Left lobe of liver (tissue), 2 donors: ENCODE data around the gene CHKB. TPM values are rescaled to one million over a fixed set of nuclear protein-coding genes. Genes with fewer than 3 reads are reported as not detected.

ENCODE experiments used
- ATAC-seq: fragments of 200-7000 bp; cut with Tn5 transposase; one replicate; pipeline ENCODE4 v1.9.1; 2020; ENCODE audit warnings: mild to moderate bottlenecking, moderate library complexity
- DNase-seq: peaks from one replicate; pipeline ENCODE4 v3.0.0-alpha.2; 2020; ENCODE audit warnings: low spot score
- total RNA-seq: library from RNA; stranded (reverse); gene quantifications from one replicate; pipeline ENCODE4 v1.2.1, GENCODE V29; 2021
- donor health status: DM: no; HTN: no; CAD: no; lungs with moderate emphysema.
- donor health status: DM: no; HTN: yes; CAD: no.

The CHKB gene
- total RNA-seq, 1 donor from 2014 or later = 32.6 TPM

DNA sequence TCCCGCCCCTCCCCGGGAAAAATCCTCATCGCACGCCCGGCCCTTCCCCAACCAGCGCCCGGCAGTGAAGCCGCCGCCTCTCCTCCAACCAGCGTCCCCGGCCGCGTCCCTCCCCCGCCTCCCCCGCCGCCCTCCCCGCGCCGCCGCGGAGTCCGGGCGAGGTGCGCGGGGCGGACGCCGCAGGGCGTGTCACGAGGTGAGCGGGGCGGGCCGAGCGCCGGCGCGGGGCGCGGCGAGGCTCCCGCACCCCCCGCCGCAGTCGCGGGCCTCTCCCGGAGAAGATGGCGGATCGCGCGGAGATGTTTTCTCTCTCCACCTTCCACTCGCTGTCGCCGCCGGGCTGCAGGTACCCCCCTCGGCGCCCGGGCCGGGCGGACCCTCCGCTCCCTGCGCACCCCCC, 17.9 kb upstream of the CHKB start, which contains the start of gene MAPK8IP2:
MAPK8IP2 (plus strand) TSS at position 256 of the 400 bp plus-strand sequence; CDS start at position 282, 26 bp downstream.
- ATAC-seq (peak; percentile 67), DNase-seq (no peak)

DNA sequence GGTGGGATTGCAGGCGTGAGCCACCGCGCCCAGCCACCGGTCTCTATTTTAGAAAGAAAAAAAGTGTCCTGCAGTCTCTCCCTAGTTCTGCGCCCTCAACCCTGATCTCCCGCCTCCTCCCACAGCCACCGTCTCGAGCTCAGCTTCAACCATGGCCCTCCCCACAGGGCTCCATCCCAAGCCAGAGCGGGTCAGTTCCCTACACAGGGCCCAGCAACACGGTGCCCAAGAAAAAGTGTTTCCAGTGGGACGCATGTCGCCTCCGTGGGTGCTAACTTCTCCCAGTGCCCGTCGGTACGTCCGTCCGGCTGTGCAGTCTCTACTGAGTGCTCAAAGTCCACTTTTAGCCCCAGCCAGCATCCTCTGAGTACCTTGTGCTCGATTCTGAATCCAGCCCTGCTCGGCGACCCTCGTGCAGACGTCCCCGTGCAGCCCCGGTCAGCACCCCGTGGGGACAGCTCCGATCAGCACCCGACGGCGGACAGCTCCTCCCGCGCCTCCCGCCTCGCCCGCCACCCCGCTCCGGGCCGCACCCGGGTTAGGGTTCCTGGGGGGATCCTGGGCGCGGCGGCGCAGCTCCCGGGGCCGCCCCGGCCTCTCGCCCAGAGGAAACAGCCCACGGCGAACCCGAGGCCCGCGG, 17.3 kb upstream of the CHKB start:
- DNase-seq (no peak), ATAC-seq (peak; percentile 89)

DNA sequence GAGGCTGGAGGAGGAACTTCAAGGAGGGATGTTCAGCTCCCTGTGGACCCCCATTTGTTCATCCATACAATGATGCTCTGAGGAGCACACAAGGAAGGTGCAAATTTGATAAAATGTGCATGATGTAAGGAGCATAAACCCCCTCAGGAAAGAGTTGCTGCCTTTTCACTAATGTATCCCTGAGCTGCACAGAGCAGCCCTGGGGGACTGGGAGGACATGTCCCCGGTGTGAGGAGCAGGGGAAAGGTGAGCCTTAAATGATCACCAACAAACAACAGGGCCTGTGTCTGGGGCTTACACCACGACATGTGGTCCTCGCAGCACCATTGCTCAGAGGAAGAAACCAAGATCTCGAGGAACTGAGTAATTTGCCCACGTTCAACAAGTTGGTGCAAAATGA, 14.4 kb upstream of the CHKB start:
- DNase-seq (no peak), ATAC-seq (no peak)

DNA sequence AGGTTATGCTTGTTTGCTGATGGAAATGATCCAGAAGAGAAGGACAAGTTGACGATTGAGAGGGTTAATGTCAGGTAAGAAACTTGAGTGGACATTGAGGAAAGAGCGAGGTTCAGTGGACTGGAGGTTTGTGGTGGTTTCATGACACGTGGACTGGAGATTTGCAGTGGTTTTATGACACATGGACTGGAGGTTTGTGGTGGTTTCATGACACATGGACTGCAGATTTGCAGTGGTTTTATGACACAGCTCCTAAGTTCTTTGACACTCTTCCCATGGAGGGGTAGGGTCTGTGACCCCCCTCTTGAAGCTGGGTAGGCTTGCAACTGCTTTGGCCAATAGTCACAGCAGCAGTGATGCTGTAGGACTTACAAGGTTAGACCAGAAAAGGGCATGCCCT, 12.5 kb upstream of the CHKB start:
- DNase-seq (no peak), ATAC-seq (no peak)

DNA sequence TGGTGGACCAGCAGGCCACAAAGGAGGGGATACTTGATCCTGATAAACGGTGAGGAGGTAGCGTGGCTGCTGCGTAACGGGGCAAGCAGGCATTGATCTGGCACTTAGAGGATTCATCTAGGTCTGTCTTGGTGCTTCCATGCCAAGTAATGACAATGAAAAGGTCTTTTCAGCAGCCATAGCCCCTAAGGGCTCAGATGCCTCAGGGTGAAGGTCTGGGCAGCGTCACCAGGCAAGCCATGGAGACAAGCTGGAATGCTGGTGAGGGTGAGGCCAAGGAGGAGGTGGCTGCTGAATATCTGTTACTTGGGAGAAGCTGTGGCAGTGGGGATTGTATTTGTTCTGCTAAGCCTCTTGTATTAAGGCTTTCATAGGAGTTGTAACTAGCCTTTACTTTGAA, 4.8 kb upstream of the CHKB start:
- no peak for DNase-seq

DNA sequence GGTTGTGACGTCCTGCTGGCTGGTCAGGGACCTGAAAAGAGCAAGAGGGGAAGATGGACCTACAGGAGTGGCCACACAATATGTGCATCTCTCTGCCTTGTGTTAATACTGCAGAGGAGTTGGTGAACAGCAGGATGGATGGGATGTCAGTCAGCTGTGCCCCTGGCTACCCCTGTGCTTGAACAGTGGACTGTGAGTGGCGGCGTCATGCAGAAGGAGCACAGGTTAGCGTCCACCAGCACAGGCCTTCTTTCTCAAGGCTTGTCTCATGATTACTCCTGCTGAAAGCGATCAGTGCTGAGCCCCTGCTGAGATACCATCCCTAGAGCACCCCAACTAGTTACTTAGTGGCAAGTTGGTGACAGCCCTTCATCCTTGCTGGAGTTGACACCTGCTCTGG, 3.8 kb upstream of the CHKB start:
- DNase-seq (no peak), ATAC-seq (no peak)

More for the DNA sequence above, 4.8 kb upstream of the CHKB start:
- ATAC-seq = no peak

DNA sequence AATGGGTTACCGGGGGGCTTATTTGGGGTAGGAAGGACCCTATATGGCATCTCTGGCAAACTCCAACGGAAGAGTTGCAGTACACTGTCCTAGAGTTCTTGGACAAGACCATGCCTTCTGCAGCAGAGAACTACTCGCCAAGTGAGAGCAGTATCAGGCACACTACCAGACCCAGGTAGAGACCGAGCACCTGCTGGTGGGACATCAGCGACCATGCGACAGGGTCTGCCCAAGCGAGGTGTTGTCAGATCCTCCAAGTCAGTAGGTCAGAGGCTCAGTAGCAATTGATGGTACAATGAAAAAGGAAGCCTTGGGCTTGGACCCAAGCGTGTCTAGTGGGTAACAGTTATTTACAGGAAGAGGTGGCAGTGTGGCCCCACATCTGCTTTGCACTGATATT, 3.1 kb upstream of the CHKB start:
- DNase-seq (no peak), ATAC-seq (no peak)

DNA sequence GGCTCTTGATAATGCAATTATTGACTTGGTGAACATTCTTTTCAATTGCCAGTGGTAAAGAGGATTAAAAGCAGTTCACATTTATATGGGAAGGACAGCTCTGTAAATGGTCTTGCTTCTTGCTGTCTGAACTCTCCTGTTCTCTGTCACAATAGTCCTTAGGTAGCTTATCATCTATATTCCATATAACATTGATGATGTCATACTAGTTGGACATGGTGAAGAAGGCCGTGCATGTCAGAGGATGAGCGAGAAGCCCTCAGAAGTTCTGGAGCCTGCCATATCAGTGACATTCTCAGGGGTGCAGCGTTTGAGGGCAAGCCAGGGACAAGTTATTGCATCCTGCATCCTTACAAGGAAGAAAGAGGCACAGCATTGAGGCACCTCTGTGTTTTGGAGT, 2.6 kb upstream of the CHKB start:
- no peak for DNase-seq
- ATAC-seq = no peak

DNA sequence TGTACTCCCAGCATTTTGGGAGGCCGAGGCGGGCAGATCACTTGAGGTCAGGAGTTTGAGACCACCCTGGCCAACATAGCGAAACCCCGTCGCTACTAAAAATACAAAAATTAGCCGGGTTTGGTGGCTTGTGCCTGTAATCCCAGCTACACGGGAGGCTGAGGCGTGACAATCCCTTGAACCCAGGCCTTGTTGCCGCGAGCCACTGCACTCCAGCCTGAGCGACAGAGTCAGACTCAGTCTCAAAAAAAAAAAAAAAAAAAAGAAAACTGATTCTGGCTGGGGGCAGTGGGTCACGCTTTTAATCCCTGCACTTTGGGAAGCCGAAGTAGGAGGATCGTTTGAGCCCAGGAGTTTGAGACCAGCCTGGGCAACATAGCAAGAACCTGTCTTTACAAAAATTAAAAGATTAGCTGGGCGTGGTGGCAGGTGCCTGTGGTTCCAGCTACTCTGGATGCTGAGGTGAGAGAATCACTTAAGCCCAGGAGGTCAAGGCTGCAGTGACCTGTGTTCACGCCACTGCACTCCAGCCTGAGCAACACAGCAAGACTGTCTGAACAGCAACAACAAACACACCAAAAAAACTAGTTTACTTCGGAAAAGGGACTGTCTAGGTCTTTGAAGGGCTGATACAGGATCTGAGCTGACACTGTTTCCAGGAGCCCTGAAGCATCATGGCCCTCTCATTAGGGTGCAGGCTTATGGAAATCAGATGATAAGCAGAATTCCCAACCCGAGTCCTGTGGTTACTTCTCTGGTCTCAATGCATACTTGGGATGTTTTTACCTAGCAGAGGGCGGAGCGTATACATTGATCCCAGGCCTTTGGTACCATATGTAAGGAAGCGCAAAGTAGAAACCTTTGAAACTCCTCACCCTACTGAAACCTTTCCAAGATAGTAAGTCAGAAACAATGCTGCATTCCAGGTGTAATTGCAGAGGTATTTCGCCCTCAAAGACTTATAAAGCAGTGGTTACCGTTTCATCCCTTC, 1.8 kb upstream of the CHKB start:
- no peak for ATAC-seq
- no peak for DNase-seq

DNA sequence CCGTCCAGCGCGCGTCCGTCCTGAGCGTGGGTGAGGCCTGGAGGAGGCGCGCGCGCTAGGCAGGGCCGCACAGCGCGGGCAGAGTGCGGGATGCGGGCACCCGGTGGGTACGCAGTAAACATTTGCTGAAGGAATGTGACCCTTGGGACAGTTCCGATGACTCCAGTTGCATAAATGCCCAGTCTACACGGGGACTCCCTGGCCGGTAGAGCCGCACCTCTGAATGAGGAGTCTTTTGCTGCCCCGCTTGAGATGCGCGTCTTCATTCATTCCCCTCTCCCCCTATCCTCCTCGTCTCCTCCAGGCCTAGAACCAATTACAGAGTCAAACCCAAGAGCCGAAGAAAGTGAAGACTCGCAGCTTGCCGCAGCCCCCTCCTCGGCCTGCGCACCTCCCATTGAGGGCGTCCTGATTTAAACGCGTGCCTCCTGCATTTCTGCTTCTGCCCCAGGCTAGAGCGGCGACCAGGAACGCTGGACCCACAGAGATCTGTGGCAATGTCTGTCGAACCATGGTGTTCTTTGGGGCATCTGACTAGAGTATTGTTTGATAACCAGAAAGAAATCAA, 729 bp upstream of the CHKB start:
- ATAC-seq (peak; percentile 33), DNase-seq (no peak)

DNA sequence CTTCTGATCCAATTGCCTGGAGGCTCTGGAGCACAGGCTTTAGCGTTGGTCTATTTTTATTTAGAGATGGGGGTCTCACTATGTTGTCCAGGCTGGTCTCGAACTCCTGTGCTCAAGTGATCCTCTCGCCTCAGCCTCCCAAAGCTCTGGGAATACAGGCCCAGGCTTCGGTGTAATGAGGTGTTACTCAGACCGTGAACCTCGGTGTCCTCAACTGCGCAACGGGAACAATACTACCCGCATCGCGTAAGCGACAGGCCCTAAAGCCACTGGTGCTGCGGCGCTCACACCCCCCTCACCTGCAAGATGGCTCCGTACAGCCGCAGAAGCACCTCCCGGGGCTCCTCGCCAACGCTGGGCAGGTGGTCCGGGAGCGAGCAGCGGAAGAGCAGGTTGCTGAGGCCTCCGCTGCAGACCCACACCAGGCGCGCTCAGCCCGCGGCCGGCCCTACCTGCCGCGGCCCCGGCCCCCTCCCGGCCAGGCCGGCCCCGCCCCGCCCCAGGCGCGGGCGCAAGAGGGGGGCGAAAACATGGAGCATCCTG, 628 bp downstream of the CHKB start:
- ATAC-seq (no peak), DNase-seq (no peak)

DNA sequence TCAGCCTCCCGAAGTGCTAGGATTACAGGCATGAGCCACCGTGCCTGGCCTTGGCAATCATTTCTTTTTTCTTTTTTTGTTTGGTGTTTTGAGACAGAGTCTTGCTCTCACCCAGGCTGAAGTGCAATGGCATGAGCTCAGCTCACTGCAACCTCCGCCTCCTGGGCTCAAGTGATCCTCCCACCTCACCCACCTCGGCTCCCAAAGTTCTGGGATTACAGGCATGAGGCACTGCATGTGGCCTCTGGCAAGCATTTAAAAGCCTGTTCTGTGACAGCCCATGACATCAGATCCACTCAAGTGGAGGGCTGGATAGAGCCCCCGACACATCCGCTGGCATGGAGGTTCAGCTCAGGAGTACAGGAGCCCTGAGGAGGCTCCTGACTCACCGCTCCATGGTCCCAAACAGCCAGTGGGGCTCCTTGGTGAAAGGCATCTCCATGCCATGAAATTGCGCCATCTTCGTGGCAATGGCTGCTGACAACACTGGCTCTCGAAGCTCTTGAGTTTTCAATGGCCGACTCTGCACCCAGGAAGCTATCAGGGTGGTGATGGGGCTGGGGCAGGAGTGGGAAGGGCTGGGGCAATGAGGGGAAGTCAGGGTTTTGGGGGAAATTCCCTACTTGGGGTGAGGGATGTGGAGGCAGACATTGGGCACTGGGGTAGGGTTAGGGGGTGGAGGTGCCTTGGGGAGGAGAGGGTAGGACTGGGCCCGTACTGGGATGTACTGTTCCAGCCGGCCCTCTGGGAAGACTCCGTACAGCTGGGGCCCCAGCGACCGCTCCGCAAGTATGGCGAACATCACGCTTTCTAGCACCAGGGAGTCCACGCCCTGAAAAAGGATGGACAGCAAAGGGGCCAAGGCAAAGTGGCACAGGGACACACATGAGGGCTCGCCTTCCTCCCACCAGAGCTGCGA, 1.4 kb downstream of the CHKB start:
- ATAC-seq = no peak
- no peak for DNase-seq

DNA sequence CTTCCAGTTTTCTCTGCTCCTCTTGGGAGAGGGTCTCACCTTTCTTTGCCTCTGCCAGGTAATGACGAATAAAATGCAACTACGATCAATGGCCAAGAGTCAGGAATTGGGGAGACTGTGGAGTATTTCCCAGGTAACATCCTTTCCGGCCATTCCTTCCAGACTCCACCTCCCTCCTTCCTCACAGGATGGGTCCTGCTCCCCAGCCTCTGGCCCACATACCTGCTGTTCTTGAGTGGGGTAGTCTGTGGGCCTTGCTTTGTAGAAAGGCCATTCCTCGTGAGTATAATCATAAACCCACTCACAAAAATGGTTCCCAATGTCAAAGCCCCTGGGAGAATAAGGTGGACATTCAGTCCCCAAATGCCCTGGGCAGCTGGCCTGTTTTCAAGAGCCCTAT, 2.9 kb downstream of the CHKB start:
- ATAC-seq (no peak), DNase-seq (no peak)

DNA sequence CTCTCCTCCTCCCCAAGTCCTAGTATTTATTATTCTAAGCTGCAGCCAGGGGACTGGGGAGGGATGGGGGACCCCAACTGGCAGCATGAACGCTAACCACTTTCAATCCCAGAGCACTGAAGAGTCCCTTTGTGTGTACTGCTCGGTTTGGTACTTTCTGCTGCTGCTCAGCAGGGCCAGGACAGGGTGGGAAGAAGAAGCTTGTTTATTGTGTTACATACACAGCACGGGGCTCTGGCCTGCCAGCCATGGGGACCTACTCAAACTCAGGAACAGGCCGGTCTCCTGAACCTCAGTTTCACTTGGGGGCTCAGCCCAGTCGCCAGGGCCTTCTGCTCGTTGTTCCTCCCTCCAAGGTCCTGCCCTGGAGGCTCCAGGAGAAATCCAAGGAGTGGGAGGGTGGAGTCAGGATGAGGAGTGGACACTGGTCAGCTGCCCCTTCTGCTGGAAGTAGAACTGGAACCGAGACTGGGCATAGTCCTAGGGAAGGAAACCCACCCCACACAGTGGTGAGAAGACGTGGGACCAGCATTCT, 3.8 kb downstream of the CHKB start:
- no peak for ATAC-seq
- no peak for DNase-seq

DNA sequence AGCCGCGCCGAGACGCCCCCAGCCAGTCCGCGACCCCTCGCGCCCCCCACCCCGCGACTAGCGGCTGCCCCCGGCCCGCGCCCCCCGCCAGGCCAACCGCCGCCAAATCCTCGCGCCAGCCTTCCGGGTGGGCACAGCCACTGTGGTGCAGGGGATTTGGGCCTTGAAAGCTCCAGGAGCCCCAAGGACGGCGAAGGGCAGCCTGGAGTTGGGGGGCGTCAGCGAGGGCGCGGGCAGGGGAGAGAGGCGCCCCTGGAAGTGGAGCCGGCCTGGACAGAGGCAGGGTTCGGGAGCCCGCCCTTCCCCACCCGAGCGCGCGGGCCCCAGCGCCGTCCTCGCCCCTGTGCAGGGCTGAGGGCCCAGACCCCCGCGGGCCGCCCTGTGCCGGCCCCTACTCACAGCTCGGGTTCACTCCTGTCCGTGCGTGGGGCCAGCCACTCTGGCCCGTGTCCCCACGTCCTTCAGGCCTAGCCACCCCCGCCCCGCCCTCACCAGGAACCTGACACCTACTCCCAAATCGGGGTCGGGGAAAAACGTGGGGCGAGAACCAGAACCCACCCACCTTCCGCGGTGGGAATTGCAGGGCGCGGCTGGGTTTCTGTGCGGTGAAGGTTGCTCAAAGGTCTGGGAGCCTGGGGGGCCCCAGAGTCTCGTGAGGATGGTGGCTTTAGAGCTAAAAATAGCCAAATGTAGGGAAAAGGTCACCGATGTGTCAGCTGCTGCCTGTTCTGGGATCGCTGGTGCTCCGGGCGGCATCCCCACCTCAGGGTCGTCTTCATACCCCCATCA, 4.5 kb downstream of the CHKB start, which contains the start of gene CPT1B:
CPT1B (minus strand) TSS at position 441 of the 789 bp plus-strand sequence. CDS start 512 bp downstream, outside the sequence.
- DNase-seq (no peak), ATAC-seq (no peak)

DNA sequence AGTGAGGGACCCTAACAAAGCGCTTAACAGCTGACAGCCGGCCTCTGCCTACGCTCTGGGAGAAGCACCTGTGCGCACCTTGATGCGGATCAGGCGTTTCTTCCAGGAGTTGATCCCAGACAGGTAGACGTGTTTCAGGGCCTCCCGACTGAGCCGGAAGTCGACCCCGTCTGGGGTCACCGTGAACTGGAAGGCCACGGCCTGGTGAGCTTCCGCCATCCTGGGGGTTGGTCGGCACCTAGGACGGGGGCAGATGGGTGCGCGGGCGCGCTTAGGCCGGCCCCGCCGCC, 5.0 kb downstream of the CHKB start:
- ATAC-seq = no peak

DNA sequence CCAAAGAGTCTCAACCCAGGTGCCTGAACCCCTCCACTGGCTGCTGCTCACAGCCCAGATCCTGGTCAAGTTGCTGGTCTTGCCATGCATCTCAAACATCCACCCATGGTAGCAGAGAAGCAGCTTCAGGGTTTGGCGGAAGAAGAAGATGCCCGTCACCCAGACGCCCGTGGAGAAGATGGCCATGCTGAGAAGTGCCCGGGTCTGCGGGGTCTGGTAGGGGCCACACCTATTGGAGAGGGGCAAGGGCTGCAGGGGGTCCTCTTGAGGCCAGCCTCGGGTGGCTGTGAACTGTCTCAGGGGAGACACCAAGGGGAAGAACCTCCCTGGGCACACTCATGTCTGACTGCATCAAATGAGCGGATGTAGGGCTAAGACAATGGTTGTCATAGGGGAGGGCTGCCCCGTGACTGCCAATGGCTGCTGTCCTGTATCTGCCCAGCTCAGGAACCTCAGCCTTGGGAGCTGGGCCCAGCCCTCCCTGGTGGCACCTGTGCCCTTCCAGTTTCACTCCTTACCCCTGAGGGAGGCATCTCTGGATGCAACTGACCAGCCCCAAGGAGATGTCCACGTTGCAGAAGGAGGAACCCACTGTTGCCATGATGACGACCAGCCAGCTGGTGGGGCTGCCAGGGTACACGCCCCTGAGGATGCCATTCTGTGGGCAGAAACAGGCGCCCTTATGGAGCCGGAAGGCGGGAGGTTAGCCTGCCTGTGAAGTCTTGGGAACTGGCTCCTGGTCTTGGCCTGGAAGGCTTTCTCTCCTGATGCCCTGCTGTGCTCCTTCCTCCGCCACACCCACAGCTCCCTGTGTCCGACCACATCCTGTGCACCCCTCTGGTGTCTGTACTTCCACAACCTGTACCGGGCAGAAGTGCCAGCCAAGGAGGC, 5.6 kb downstream of the CHKB start:
- ATAC-seq (no peak), DNase-seq (no peak)

More for the DNA sequence above, 5.0 kb downstream of the CHKB start:
- DNase-seq = no peak

DNA sequence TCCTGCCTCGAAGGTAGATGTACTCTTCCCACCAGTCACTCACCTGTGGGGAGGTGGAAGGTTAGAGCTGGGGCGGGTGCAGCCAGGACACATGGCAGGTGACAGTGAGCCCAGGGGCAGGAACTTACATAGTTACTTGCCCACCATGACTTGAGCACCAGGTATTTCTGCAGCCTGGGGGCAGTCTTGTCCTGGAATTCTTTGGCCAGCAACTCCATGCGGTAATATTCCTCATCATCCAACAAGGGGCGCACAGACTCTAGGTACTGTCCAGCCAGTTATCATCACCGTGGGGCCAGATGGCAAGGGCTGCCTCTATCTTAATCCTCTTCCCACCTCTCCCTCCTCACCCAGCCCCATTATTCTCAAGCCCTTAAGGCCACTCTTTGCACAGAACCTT, 6.6 kb downstream of the CHKB start:
- ATAC-seq (peak; percentile 52), DNase-seq (no peak)
